ENCODE results near the gene PRKCH. TPM values are rescaled to one million over a fixed set of nuclear protein-coding genes. Genes with fewer than 3 reads are reported as not detected.

PRKCH gene
- total RNA-seq, 1 donor from 2014 or later: 8.1 TPM

DNA sequence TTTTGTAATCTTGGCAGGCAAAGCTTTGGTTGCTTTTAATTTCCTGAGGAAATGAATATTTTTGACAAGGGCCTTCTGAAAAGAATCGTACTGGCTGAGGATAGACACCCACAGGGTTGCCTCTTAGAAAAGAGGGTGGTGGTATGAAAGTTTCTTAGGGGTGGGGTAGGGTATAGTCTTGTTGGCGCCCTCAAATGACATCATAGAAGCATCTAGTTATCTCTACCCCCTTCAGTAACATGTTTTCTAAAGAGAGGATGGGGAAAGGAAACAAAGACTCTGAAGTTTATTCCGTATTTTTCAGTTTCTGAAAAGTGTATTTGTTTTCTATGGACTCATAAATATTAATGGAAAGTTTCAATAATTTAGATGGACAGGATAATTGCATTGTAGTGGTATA lies 13.7 kb downstream of the PRKCH start:
- no peak for DNase-seq (ENCODE audit: low read depth)

DNA sequence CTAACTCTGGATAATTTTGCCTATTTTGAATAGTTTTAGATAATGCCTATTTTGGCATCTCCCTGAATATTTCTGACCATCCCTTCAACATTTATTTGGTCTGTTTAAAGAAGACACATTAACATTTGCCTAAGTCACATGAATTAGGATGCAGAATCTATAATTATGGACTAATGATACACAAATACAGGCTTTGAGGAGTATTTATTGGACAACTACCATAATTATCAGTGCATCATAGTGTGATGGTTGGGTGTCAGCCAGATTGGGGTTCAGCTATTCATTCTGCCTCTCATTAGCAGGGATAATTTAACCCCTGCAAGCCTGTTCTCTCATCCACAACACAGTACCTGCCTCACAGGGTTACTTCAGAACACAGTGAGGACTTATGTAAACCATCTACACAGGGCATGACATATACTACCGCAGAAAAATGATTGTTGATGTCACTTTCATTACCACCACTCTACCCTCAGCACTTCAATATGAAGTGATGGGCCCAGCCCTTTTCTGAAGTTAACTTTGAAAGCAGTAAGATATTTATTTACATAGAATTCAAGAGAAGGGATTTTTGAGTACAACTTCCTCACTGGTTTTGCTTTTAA lies 14.4 kb downstream of the PRKCH start:
- no peak for DNase-seq (ENCODE audit: low read depth)

DNA sequence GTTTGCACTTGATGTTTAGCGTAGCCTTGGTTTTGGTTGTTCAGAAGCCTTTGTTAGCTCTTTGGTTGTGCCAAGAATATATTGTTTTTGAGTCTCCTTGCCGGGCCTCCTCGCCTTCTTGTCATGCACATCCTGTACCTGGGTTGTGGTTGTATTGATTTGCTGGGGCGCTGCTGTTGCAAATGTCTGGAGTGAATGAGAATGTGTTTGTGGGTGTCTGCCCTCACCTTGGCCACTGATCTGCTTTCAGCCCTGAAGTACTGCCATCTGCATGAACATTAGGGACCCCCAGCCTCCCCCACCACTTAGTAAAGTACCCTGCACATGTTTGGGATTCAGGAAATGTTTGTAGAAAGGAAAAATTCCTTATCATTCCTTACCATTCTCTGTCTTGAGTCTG lies 16.5 kb downstream of the PRKCH start:
- DNase-seq (ENCODE audit: low read depth): no peak

DNA sequence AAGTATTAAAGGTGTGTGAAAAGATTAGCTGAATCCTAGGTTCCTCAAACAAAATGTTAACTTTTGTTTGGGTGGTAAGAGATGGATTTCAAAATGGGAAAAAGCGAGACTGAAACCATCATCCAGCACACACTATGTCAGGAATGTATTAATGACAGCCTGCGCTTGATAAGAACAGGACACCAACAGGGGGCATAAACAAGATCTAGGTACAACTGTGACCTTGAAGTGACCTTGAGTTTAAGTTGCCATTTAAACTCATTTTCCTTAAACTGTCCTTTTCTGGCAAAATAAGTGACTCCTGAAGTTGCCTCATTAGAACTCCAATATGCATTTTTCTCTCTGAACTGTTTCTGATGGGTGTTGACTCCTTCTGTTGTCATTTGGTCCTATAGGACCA lies 17.1 kb downstream of the PRKCH start:
- DNase-seq (ENCODE audit: low read depth): no peak

DNA sequence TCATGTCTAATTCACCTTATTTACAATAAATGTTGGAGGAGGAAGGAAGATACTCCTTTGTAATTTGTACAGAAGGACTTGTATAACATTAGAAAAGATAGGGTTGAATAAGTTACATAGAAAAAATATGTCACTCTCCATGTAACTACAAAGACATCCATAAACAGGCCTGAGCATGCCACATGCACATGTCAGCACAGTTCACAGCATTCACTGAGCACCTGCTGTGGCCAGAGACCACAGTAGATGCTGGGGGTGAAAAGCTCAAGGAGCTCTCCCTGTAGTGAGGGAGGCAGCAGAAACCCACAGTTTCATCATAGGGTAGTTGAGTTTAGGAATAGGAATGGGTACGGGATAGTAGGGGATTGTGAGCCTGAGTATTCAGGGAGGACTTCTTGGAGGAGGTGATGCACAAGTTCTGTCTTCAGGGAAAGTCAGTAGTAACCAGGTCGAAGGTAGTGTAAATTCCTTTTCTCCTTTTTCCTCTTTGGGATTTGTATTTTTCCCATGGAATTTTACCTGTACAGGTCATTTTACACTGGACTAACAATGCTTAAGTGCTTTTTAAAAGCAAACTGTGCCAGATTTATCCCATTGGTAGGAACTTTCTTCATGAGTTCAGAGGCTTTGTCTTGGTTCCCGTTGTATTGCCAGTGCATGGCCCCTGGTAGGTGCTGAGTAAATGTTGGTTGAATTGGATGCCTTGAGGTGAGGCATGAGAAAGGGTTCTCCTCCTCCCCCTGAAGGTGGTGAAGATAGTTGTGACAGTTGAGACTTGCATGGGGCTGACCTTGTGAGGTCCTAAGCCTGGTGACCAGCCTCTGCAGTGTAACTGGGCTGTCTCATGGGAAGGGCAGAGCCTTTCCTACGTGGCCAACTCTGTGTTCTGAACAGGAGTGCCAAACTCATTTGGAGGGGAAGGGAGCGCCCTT lies 20.2 kb downstream of the PRKCH start:
- DNase-seq (ENCODE audit: low read depth): peak; percentile 82

DNA sequence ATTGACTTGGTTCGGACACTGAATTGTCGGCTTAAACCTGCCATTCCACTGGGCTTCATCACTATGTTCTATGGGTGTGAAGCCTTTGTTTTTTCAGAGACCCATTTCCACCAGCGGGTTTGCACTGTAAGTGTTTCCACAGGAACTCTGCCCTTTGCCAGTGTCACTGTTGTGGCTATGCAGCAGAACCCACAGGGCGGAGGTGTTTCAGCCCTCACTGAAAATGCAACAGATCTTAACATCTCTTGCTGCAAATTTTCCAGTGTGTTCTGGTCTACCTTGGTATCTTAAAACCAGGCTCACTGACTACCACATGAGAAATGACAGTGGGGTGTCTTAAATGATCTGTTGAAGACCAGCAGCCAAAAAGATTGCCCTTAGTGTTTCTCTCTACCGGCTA lies 21.1 kb downstream of the PRKCH start:
- peak; percentile 15 for DNase-seq (ENCODE audit: low read depth)

DNA sequence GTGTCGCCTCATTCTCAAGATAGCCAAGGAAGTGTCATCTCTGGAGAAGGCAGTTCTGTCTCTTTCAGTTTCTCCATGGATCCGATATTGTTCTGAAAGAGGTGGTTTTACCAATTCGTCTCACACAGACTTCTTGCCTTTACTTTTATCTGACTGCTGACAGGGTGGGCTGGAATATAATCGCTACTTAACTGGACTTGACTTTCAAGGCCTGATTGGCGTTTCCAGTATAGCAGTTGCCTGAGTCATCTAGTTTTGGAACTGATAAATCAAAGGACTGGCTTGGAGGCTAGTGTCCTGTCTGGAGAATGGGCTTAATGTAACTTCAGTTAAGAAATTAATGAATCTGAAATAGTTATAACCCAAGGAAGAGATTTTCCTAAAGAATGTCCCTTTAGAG lies 21.6 kb downstream of the PRKCH start:
- no peak for DNase-seq (ENCODE audit: low read depth)

DNA sequence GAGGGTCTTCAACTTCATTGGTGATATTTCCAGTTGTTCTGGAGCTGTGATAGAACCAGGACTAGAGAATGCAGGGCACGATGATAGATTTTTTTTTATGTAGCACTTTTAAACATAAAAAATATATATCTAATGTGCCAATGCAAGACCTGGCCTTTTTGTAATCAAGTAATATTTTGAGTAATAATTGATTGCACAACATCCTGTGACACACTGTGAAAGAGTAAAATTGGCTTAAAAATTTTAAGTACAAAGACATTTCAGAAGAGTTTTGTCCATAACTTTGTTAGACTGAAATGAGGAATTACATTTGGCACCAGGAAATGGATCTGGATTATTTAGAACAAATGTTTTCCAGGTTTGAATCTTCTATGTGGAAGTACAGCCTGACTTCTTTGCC lies 22.1 kb downstream of the PRKCH start:
- DNase-seq (ENCODE audit: low read depth): no peak

DNA sequence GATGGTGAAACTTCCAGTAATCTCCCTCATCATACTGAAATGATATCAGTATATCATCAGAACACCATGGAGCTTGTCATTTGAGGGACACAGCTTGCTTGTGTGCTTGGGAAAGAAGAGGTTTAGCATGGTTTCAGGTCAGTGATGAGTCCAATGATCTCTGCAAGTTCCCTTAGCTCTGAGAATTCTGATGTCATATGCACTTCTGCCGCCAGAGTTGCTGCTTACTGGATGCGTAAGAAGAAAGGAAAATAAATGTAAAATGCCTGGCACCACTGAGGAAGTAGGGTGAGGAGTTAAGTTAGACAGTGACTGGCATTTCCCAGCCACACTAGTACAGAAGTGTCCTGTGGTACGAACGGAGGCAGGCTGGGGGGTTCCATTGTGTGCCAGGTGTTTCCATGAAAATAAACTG lies 22.6 kb downstream of the PRKCH start:
- no peak for DNase-seq (ENCODE audit: low read depth)

DNA sequence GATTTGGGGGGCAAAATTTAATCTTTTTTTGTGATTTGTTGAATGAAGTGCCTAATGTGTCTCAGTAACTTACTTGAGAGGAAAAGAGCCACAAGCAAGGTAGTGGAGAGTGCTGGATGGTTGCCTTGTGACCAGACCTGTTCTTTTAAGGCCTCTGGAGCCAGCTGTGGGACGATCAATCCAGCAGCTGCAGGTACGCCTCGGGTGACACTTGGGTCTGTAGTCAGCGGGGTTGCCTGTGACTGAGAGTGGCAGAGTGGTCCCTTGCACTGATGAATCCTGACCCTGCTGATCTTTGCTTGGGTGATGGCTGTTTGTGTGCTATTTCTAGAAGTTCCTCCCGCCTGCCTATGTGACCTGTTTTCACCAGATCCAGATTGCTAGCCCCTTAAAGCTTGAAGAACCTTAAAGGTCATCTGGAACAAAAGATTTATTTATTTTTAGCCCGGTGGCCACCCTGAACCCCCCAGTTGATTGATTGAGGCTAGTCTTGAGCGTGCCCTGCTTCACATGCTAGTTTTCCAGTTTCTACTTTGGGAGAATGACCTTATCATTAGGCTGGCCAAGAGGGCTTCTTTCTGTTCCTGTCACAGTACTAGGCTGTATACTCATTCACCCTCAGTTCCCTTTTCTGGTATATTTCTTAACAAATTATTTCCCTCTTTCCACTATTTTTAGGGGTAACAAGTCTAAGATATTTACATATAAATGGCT lies 23.2 kb downstream of the PRKCH start:
- DNase-seq (ENCODE audit: low read depth): peak; percentile 25

DNA sequence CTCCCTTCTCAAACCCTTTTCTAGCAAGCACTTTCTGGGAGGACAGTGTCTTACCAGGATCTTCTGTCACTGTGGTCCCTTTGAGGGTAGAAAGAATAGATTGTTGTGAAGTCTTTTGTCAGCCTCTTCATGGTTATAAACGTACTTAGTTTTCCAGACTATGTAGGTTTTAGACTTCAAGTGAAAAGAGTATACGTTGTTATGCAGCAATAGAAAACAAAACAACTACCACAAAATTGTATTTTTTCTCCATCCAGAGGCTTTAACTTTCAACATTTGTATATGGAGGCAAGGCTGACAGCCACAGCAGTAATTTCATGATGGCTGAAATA lies 23.7 kb downstream of the PRKCH start:
- no peak for DNase-seq (ENCODE audit: low read depth)

DNA sequence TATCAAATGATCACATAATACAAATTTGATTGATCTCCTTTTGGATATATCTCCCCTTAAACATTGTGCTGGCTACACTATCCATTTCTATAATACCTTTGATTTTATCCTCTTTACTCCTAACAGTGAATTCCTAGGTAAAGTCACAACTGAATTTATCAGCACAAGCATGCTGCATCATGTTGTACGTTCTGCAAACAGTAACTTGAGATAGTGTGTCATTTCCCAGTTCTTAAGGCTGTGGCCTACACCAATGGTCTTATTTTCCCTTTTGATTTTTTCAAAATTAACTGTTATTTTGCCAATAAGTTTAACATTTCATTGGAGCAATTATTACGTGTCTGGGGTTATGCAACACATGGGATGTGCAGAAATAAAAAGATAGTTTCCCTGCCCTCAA lies 24.8 kb downstream of the PRKCH start:
- DNase-seq (ENCODE audit: low read depth): no peak

DNA sequence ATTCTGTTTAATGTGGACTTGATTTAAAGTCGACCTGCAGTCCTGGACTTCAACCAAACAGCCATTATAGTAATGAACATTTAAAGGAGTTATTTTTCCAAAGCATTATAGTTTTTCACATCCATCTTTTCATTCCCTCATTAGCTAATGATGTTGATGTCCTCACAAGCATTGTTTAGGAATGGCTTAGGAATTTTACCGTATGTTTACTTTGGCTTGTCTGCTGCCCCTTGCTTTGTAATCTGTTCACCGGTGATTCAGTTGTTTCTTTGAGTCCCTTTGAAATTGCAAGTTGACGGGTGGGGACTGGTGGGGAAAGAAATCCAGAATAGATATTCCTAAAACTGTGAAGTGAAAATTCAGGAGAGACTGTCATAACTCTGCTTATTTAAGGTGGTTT lies 25.4 kb downstream of the PRKCH start:
- DNase-seq (ENCODE audit: low read depth): no peak

DNA sequence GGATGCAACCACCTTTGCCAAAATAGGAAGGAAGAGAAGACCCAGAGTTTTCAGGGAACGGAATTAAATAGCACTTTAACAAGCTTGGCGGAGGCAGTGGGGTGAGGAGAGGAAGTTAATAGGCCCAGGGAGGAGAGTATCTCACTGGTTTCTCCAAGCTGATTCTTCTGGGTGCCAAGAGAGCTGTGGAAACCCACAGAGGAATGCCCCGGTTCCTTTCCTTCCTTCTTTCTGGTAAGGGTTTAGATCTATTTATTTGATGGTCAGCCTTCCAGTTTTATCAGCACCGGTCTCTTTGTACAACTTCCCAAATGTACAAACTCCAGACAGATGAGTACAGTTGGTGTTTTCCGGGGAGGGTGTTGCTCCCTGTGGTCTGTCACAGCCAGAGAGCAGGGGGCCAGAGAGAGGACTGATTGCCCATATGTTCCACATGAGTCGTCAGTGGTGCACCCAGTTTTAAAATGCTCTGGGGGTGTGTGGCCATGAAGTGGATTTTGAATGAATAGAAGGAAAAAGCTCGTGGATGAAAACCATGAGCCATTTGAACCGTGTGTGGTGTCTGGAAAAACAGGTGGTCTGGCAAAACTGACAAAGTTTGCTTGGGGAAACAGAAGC lies 26.6 kb downstream of the PRKCH start:
- peak; percentile 26 for DNase-seq (ENCODE audit: low read depth)

DNA sequence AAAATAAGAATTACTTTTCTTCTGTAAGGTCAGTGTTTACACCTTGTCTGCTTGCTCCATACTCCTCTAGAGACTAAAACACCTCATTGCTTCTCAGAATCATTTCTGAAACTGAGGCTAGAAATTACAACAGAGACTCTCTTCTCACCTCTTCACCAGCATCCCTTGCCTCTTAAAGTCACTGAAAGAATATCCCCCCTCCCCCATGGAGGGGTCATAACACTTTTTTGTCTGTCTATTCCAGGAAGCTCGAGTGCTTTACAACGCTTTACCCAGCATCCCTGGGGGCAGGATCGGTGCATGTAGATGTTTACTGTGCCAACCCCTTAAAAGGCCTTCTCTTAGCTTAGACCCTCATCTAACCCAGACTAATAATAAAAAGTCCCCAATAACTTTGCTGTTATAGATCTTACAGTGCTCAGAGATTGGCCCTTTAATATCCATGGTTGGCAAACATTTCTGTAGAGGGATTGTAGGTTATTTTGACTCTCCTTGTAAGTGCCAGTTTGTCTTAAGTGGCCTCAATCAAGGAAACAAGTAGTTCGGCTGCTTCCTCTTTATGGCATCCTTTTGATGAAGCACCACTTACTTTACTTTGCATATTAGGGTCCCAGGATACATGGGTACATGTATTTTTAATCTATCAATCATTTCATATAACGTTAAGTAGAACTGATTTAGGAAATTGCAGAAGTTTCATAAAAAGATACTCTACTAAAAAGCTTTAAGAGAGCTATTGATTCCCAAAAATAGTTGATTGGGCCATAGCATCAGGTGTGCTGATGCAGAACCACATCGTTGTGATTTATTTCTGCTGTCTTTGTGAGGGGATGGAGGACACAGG lies 29.3 kb downstream of the PRKCH start:
- no peak for DNase-seq (ENCODE audit: low read depth)

DNA sequence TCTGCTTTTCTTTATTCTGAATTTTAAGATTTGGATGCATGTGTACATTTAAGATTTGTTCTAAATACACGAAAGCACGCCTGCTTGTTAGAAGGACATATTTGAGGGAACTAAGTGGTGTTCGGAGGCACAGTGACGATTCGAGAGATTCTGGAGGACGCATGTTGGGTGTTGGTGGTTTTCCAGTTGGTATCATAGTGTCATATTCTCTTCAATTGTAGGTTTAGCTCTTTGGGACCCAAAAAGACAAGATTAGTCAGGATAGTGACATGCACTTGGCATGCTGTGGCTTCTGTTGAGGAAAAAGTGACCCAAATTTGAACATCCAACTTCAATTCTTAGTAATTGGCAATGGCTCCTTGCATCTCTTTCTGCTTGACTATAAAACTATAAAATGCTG lies 30.1 kb downstream of the PRKCH start:
- no peak for DNase-seq (ENCODE audit: low read depth)

DNA sequence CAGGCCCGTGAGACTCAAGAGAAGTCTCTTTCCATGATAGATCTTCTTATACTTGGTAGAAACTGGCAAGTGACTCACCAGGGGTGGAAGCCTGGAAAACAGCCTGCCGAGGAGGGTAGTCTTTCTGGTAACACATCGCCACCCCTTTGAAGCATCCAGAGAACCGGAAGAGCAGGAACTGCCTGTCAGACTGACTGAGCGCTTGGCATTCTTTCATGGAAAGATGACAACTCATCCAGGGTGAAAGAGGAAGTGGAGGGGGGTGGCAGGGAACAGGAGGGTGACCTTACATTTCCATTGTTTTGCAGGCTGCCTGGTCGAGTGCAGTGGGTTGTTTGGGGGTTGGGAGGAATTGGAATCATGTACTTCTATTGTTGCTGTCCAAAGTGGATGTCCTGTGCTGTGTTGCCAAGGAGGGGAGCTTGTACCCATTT lies 34.5 kb downstream of the PRKCH start:
- peak; percentile 46 for DNase-seq (ENCODE audit: low read depth)

DNA sequence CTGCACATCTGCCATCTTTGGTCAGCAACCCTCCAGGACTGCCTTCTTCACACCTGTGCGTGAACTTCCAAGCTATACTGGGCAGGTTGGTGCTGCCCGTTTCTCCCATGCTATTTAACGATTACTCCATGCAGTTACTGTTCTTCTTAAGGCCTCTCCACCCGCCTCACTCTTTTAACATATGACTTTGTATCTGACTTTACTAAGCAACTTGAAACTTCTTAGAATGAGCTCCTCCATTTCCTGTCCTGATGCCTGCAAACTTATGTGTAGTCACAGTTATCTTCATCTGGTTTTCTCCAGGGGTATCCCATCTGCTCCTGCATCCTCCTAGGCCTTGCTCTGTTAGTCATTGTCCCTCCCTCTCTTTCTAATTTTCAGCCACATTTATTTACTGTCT lies 35.7 kb downstream of the PRKCH start:
- DNase-seq (ENCODE audit: low read depth): no peak

DNA sequence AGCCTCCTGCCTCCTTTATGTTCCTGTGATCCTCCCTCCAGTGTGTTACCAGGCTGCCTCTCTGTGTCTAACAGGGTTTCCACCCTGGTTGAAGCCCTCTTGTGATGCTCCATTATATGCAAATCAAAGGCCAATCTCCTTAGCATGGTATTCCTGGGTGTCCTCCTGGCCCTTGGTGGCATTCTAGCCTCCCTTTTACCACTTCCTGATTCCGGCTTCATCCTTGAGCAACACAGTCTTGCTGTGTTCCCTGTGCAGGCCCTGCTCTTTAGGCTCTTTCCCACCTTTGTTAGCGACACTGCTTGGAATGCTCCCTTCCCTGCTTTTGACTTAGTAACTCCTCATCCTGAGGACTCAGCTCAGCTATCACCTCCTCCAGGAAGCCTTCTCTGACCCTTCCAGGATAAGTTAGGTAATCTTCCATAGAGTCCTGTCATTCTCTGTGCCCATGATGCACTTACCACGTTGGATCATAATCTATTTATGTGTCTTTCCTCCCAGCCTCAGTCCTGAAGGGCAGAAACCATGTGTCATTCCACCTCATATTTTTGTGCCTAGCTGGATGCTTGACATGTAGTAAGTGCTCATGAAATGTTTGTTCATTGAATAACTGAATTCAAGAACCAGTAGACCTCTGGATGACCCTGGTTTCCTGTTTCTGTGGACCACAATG lies 37.3 kb downstream of the PRKCH start:
- peak; percentile 28 for DNase-seq (ENCODE audit: low read depth)

DNA sequence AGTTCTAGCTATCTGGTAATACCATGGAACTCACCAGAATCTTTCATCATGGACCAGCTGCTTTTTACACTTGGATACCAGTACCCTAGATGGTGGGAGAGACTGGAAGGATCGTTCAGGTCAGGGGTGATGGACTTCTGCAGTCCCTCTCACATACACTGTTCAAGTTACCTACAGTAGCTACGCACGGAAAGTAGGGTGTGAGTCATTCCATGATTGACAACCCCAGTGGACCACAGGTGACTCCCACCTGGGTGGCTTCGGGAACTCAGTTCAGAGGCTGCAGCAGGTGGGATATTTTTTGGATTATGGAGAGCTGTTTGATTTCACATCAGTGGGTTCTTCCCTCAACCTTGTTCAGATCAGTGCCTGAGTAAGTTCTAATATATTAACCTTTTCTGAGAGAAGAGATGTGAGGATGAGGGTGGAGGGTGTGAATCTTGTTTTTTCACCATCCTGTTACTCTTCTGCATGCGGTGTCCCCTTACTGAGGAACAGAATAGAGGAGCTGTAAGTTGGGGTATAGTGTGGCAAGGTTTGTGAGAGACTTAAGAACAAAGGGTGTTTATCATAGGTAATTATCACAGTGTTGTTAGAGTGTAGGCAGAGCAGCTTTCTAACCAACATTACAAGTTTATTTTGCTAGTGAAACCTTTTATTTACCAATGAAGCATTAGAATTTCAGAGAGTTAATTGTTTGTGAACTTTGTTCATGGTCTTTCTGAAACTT lies 39.6 kb downstream of the PRKCH start:
- DNase-seq (ENCODE audit: low read depth): no peak

All from myocyte (in vitro differentiated cells).